ENCODE measurements around the gene CCR4. TPM values are rescaled to one million over a fixed set of nuclear protein-coding genes. Genes with fewer than 3 reads are reported as not detected.

Gene CCR4
- total and polyA plus RNA-seq, 2 of the 8 experiments (the other 6 are each of a cell fraction or from before 2014, with no cell fraction given) = 0.11 to 0.15 TPM

DNA sequence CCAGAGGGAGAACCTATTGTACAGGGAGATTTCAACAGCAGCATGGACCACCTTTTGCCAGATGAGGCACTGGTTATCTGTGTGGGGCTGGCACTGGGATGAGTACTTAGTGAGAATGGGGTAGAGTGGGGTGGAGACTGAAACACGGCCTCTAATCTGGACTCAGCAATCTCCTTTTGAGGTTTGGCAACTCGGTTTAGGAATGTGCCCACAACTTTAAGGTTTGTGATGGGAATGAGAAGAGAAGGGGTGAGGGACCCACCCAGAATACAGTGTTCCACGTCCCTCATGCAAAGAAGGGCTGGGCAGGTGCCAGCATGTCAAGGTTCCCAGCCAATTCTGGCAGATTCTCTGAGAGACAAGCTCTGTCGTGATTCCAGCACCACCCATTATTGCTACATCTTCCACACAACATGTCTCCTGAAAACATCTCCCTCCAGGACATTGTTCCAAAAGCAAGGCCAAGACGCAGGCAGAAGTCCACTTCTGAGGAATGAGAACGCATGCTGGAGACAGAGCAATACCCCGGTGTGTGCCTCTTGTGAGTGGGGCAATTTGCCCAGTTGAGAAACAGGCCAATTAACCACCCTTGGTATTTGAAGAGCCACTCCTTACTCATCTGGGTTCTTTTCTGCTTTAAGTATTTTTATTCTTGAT is 37.5 kb upstream of the CCR4 start:
- Histone ChIP-seq H3K4me1 (replicated peaks in 1 of 4; ENCODE audit: control insufficient read depth in 3 of 4, insufficient read depth in 4 of 4, low read length in 3 of 4) (no peaks in the 10 kb centered on the region), H2AK5ac (ENCODE audit: low read depth, low read length) (no peak overlapping the region), H3K14ac (ENCODE audit: insufficient read length) (no peak overlapping the region), H3K23ac (ENCODE audit: insufficient read length) (no peak overlapping the region), H3K27me3 (replicated peaks in 1 of 4; ENCODE audit: control insufficient read depth in 3 of 4, extremely low read depth in 1 of 4, insufficient read depth in 3 of 4, low read length in 3 of 4) (no peaks in the 10 kb centered on the region), H3K4me2 (ENCODE audit: insufficient read depth in 1 of 2, low read depth in 2 of 2, low read length in 2 of 2) (no peak overlapping the region), H3K23me2 (ENCODE audit: low read depth, low read length) (no peaks in the 10 kb centered on the region), H2BK120ac (replicated peaks; ENCODE audit: low read depth, low read length) (no peak overlapping the region), H2BK5ac (ENCODE audit: low read depth, low read length) (no peak overlapping the region), H3K36me3 (ENCODE audit: control insufficient read depth in 2 of 4, insufficient read depth in 4 of 4, low read length in 3 of 4) (no peaks in the 10 kb centered on the region), H2BK15ac (ENCODE audit: low read length) (no peak overlapping the region), H3K9me3 (ENCODE audit: insufficient read depth in 2 of 2, low read depth in 1 of 2, low read length in 1 of 2) (no peaks in the 10 kb centered on the region), H2BK20ac (ENCODE audit: low read length) (no peak overlapping the region), H3K18ac (ENCODE audit: extremely low read depth, low read length) (no peak overlapping the region), H4K8ac (ENCODE audit: extremely low read depth, insufficient read depth, low read length) (no peak overlapping the region), H3K79me2 (ENCODE audit: control insufficient read depth in 1 of 2, insufficient read depth in 2 of 2, low read length in 2 of 2) (no peaks in the 10 kb centered on the region), H3K79me1 (ENCODE audit: low read depth, low read length) (no peaks in the 10 kb centered on the region), H4K20me1 (replicated peaks in 1 of 2; ENCODE audit: control insufficient read depth in 1 of 2, insufficient read depth in 2 of 2, low read length in 2 of 2) (no peaks in the 10 kb centered on the region), H4K91ac (replicated peaks; ENCODE audit: insufficient read length, low read length) (no peak overlapping the region), H2AFZ (ENCODE audit: low read length) (no peak overlapping the region), H3K9ac (replicated peaks in 1 of 4; ENCODE audit: extremely low read depth in 1 of 4, low read depth in 3 of 4, low read length in 3 of 4) (no peak overlapping the region), H3K27ac (ENCODE audit: low read depth, low read length) (no peak overlapping the region), H3K4ac (replicated peaks; ENCODE audit: insufficient read length, low read depth, low read length) (no peak overlapping the region), H3K56ac (replicated peaks; ENCODE audit: insufficient read length, low read depth, low read length) (no peak overlapping the region), H4K5ac (ENCODE audit: insufficient read length, low read depth, low read length) (no peak overlapping the region), H3K4me3 (ENCODE audit: extremely low read depth in 1 of 4, insufficient read depth in 2 of 4, low read depth in 3 of 4, low read length in 4 of 4) (no peak overlapping the region), H2BK12ac (ENCODE audit: low read depth, low read length) (no peak overlapping the region)
- no peak for DNase-seq (ENCODE audit: low read depth in 1 of 2, low spot score in 2 of 2)
- TF ChIP-seq SIN3A (conservative IDR thresholded peaks at IDR 0.05 in 1 of 2, IDR thresholded peaks at IDR 0.05 in 1 of 2; ENCODE audit: low read depth in 1 of 2, low read length in 2 of 2) = no peak
- no peak for TF ChIP-seq CHD1 (IDR thresholded peaks at IDR 0.05; ENCODE audit: low read depth, low read length)
- TF ChIP-seq CREB1 (IDR thresholded peaks at IDR 0.05) = no peak
- no peak for TF ChIP-seq CBX5 (IDR thresholded peaks at IDR 0.05; ENCODE audit: low read depth, low read length)
- no peak for TF ChIP-seq JUN (IDR thresholded peaks at IDR 0.05; ENCODE audit: low read depth, low read length)
- TF ChIP-seq JUND (IDR thresholded peaks at IDR 0.05; ENCODE audit: low read length) = no peak
- TF ChIP-seq ATF2 (IDR thresholded peaks at IDR 0.05; ENCODE audit: low read length) = no peak
- TF ChIP-seq BCL11A (IDR thresholded peaks at IDR 0.05; ENCODE audit: low read depth in 2 of 2, low read length in 2 of 2) = no peak
- 87% methylated on average over 7 of the region's 7 CpGs; no CpG with 5 or more reads in 1 of the 2 experiments for WGBS, 2 experiments (ENCODE audit: extremely low coverage in 1 of 2, insufficient coverage in 1 of 2, insufficient read length in 1 of 2, insufficient replicate concordance in 2 of 2, low coverage in 1 of 2, low lambda C conversion rate in 2 of 2, missing lambda C conversion rate in 1 of 2)
- no peak for FAIRE-seq
- ChIA-PET POLR2A (ENCODE audit: partially characterized antibody) (no interaction called here), CTCF (ENCODE audit: partially characterized antibody) (interaction anchor here (1.0 to 2.5 kb wide), 6 partner anchors 8 to 186 kb away, joined by 3 to 8 read pairs (median 3); no protein-coding TSS in a partner anchor)

Data from H1 (cell line).